NT2/D1 (cell line): ENCODE measurements around the gene FLVCR1.

Experiments
- SUZ12 ChIP-seq: IDR thresholded peaks from 2 replicates; pipeline ENCODE4 v1.6.1; 2011; ENCODE audit not compliant: insufficient read length, insufficient read depth; ENCODE audit errors: extremely low read depth
- YY1 ChIP-seq: IDR thresholded peaks from 2 replicates; pipeline ENCODE4 v1.6.1; 2011; ENCODE audit not compliant: insufficient read length, insufficient read depth
- ZNF274 ChIP-seq: IDR thresholded peaks from 2 replicates; pipeline ENCODE4 v1.6.1; 2011; ENCODE audit warnings: mild to moderate bottlenecking, low read depth, low read length

GRCh38 chr1:212858461-212859265 lies 588 bp downstream of the FLVCR1 start:
- TF ChIP-seq YY1 (no peak), ZNF274 (no peak), SUZ12 (no peak)
